Upper lobe of left lung (tissue), 6 donors: ENCODE results near the gene NLGN1. TPM values are rescaled to one million over a fixed set of nuclear protein-coding genes. Genes with fewer than 3 reads are reported as not detected.
A peak's percentile ranks its signal among the peaks of the same experiment; 100 is the strongest.

Experiments used
- ATAC-seq, 2 donors: fragments of 200-7000 bp; cut with Tn5 transposase; one replicate each; pipeline ENCODE4 v1.9.1; 2022; ENCODE audit warnings: mild to moderate bottlenecking in 2 of 2, moderate library complexity in 2 of 2; ENCODE audit not compliant: low FRiP score in 2 of 2
- DNase-seq, 2 donors: peaks; one replicate each; pipeline ENCODE4 v3.0.0-alpha.2; 2019 to 2020
- H3K27ac ChIP-seq, 4 donors: fragments of 200-600 bp; sonication (generic); one replicate each; pipeline ENCODE4 v1.5.1; 2016 to 2019
- H3K27me3 ChIP-seq, 4 donors: fragments of 200-600 bp; sonication (generic); one replicate each; pipeline ENCODE4 v1.5.1; 2017 to 2019
- H3K36me3 ChIP-seq, 4 donors: fragments of 200-600 bp; sonication (generic); one replicate each; pipeline ENCODE4 v1.5.1; 2016 to 2019
- H3K4me1 ChIP-seq, 4 donors: fragments of 200-600 bp; sonication (generic); one replicate each; pipeline ENCODE4 v1.5.1; 2018 to 2019
- H3K4me3 ChIP-seq, 4 donors: fragments of 200-600 bp; sonication (generic); one replicate each; pipeline ENCODE4 v1.5.1; 2017 to 2019; ENCODE audit warnings: mild to moderate bottlenecking in 2 of 4, moderate library complexity in 1 of 4
- H3K9me3 ChIP-seq, 4 donors: fragments of 200-600 bp; sonication (generic); one replicate each; pipeline ENCODE4 v1.5.1; 2018 to 2019
- EP300 ChIP-seq, 4 donors: sonication (generic); formaldehyde crosslinking; IDR thresholded peaks; one replicate each; pipeline ENCODE4 v1.5.1; 2017; ENCODE audit warnings: antibody characterized with exemption in 4 of 4, control low read depth in 2 of 4
- POLR2A ChIP-seq, 4 donors: fragments of 450-650 bp; IDR thresholded peaks; one replicate each; pipeline ENCODE4 v1.5.1; 2016 to 2017; ENCODE audit warnings: antibody characterized with exemption in 4 of 4, mild to moderate bottlenecking in 2 of 4
- POLR2AphosphoS5 ChIP-seq, 2 donors: sonication (generic); formaldehyde crosslinking; IDR thresholded peaks; one replicate each; pipeline ENCODE4 v1.5.1; 2017; ENCODE audit warnings: antibody characterized with exemption in 2 of 2
- WGBS, 2 donors: methylation state at CpG; one replicate each; pipeline ENCODE4 v1.1.5; 2017 to 2018; 5-methylcytosine and 5-hydroxymethylcytosine counted together
- total RNA-seq, 6 donors: library from RNA; depleted of rRNA in 4 of 6; stranded (reverse); fragments of >200 nt in 4 of 6; gene quantifications; one replicate each; pipeline versions ENCODE4 v1.1.0 to v1.2.1, GENCODE V29; 2016 to 2021
- TF ChIP-seq, protein P1 (sequence below), 6 experiments: fragments of 450-650 bp in 4 of 6; fragments of 200-600 bp in 2 of 6; sonication (generic) in 2 of 6; IDR thresholded peaks; one replicate each; pipeline ENCODE4 v1.5.1; 2016 to 2019; ENCODE audit warnings: antibody characterized with exemption in 6 of 6
- donor health status: DM: no; HTN: no; CAD: no; lungs with moderate emphysema.
- donor health status: DM: no; HTN: yes; CAD: no; lungs with severe emphysema.

NLGN1 gene
- total RNA-seq, 6 donors from 2014 or later = under 0.01 to 3.5 (median 1.9) TPM

DNA sequence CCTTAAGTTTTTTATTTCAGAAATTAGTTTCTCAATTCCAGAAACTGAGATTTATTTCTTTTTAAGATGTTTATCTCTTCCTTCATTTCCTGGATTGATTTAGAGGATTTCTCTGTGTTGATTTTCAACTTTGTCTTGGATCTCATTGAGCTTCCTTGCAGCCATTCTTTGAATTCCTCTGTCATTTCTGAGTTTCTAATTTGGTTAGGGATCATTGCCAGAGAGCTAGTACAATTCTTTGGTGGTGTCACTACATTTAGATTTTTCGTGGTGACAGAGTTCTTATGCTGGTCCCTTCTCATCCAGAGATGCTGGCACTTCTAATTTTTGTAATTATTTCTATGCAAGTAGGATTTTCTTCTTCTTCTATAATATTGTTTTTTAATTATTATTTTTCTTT is 770.5 kb downstream of the NLGN1 start:
- Histone ChIP-seq H3K9me3 (peaks cover 0 to 5% (median 0%) of the 10 kb centered on the region in 4 donors), H3K27me3 (no peaks in the 10 kb centered on the region), H3K27ac (no peak overlapping the region), H3K36me3 (no peaks in the 10 kb centered on the region), H3K4me3 (no peak overlapping the region), H3K4me1 (no peaks in the 10 kb centered on the region)
- 61 to 69% methylated on average over 1 of the region's 1 CpG for WGBS, 2 donors
- DNase-seq = no peak
- no peak for ATAC-seq
- TF ChIP-seq POLR2AphosphoS5 (IDR thresholded peaks at IDR 0.05) = no peak
- TF ChIP-seq POLR2A (IDR thresholded peaks at IDR 0.05) = no peak
- TF ChIP-seq, protein P1, sequence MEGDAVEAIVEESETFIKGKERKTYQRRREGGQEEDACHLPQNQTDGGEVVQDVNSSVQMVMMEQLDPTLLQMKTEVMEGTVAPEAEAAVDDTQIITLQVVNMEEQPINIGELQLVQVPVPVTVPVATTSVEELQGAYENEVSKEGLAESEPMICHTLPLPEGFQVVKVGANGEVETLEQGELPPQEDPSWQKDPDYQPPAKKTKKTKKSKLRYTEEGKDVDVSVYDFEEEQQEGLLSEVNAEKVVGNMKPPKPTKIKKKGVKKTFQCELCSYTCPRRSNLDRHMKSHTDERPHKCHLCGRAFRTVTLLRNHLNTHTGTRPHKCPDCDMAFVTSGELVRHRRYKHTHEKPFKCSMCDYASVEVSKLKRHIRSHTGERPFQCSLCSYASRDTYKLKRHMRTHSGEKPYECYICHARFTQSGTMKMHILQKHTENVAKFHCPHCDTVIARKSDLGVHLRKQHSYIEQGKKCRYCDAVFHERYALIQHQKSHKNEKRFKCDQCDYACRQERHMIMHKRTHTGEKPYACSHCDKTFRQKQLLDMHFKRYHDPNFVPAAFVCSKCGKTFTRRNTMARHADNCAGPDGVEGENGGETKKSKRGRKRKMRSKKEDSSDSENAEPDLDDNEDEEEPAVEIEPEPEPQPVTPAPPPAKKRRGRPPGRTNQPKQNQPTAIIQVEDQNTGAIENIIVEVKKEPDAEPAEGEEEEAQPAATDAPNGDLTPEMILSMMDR (IDR thresholded peaks at IDR 0.05) = no peak
- TF ChIP-seq EP300 (IDR thresholded peaks at IDR 0.05) = no peak

DNA sequence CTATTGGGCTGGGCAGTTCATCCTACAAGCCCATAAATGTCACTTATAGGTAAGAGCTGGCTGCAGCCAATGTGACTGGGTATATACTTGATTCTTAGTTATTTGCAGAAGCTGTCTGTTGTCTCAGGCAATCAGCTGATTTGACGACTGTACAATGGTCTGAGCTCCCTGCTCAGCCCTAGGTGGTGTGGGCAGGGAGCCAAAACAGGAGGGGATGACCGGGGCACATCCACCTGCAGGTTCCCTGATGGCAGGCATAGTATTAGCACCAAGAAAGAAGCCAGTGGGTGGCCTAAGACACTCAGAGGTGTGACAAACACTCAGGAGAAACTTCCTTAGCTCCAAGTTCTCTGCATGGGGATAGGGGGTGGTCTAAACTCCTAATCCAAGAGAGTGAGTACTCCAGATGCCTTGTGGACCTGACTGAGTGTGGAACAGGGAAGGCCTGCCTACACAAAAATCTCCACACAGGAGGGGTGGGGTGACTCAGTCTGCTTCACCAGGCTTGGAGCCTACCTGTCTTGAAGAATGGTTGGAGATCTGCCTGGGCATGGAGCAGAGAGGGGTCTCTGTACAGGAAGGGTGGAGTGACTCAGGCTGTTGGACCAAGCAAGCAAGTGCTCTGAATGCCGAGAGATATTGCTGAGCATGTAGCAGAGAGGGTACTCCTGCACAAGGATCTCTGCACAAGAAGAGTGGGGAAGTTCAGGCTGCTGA is 771.2 kb downstream of the NLGN1 start:
- 90 to 95% methylated on average over 3 of the region's 3 CpGs for WGBS, 2 donors
- Histone ChIP-seq H3K9me3 (peaks cover 0 to 5% (median 0%) of the 10 kb centered on the region in 4 donors), H3K36me3 (no peaks in the 10 kb centered on the region), H3K4me3 (no peak overlapping the region), H3K27me3 (no peaks in the 10 kb centered on the region), H3K4me1 (no peaks in the 10 kb centered on the region), H3K27ac (no peak overlapping the region)
- DNase-seq (no peak), ATAC-seq (peak in 1 of 2 donors; percentile 30)
- TF ChIP-seq, protein P1 (IDR thresholded peaks at IDR 0.05) = no peak
- TF ChIP-seq POLR2A (IDR thresholded peaks at IDR 0.05) (no peak), POLR2AphosphoS5 (IDR thresholded peaks at IDR 0.05) (no peak), EP300 (IDR thresholded peaks at IDR 0.05) (no peak)

DNA sequence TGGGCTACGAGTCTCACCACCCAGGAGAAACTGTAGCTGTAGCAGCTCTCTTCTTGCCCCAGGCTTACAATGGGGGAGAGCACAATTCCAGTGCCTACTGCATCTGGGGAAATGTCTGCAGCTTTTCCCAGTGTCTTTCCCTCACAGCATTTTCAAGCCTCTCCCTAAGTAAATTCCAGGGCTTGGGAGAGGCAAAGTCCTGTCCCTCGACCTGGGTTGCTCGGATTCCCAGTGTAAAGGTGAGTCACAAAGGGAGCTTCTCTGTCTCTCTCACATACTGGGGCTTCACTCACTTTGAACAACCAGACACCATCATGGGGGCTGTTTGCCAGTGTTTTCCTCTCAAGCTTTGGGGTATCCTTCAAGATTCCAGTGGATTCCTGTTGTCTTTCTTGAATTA is 772.2 kb downstream of the NLGN1 start:
- Histone ChIP-seq H3K27ac (no peak overlapping the region), H3K27me3 (no peaks in the 10 kb centered on the region), H3K4me3 (no peak overlapping the region), H3K4me1 (no peaks in the 10 kb centered on the region), H3K36me3 (no peaks in the 10 kb centered on the region), H3K9me3 (no peaks in the 10 kb centered on the region)
- no peak for TF ChIP-seq POLR2AphosphoS5 (IDR thresholded peaks at IDR 0.05)
- TF ChIP-seq, protein P1 (IDR thresholded peaks at IDR 0.05) = no peak
- WGBS, 2 donors = 91 to 92% methylated on average over 3 of the region's 3 CpGs
- ATAC-seq = no peak
- no peak for DNase-seq

DNA sequence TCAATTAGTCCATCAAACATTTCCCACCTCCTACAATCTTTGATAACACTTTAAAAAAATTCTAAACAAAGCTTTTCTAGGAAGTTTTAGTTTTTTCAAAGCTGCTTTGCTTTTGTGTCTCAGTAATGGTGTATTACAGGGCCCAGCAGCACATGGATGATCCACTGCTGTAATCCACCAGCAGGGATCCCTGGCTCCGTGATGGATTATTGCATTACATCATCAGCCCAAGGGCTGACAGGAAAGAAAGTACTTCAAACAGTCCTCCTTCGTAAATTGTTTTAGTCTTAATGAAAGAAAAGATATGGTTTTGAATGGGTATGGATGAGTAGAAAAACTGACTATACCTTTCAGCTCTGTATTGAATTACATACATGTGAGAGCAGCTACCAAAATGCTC is 772.7 kb downstream of the NLGN1 start:
- Histone ChIP-seq H3K36me3 (no peaks in the 10 kb centered on the region), H3K4me1 (no peaks in the 10 kb centered on the region), H3K27ac (no peak overlapping the region), H3K27me3 (no peaks in the 10 kb centered on the region), H3K4me3 (no peak overlapping the region), H3K9me3 (no peaks in the 10 kb centered on the region)
- ATAC-seq (no peak), DNase-seq (no peak)
- 63 to 72% methylated on average over 2 of the region's 2 CpGs for WGBS, 2 donors
- TF ChIP-seq POLR2A (IDR thresholded peaks at IDR 0.05) (no peak), EP300 (IDR thresholded peaks at IDR 0.05) (no peak), POLR2AphosphoS5 (IDR thresholded peaks at IDR 0.05) (no peak)
- TF ChIP-seq, protein P1 (IDR thresholded peaks at IDR 0.05) = no peak

DNA sequence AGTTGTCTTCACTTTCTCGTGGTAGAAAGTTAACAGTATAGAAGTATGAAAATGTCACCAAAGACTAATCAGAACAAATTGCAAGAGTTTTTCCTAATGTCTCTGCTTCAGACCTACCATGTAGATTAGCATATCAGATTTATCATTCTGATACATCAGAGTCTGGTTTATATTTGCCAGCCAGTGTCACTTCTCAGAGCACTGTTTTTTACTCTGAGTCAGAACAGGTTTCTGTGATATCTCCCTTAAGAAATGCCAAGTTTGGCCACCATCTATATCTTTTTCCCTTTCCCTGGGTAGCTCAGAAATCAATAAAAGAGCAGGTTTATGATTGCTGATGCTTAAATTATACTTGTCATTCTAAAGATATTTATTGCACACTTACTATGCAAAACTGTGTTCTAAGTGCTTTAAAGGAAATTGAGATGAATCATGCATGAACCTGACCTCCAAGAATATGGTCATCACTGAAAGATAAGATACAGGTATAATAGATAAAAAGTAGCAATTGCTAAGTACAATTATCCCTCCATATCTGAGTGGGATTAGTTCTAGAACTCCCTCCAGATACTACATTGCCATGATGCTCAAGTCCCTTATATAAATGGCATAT is 788.9 kb downstream of the NLGN1 start:
- no peaks in the 10 kb centered on the region for H3K4me1 ChIP-seq

More for the DNA sequence above, 788.9 kb downstream of the NLGN1 start:
- H3K4me3 ChIP-seq = no peak overlapping the region
- WGBS, 2 donors = 84 to 86% methylated on average over 1 of the region's 1 CpG
- no peak overlapping the region for H3K27ac ChIP-seq
- ATAC-seq (no peak), DNase-seq (no peak)
- TF ChIP-seq POLR2A (IDR thresholded peaks at IDR 0.05) (no peak), POLR2AphosphoS5 (IDR thresholded peaks at IDR 0.05) (no peak)
- TF ChIP-seq, protein P1 (IDR thresholded peaks at IDR 0.05) = no peak
- no peaks in the 10 kb centered on the region for H3K9me3 ChIP-seq
- H3K27me3 ChIP-seq = no peaks in the 10 kb centered on the region
- no peaks in the 10 kb centered on the region for H3K36me3 ChIP-seq
